T1000 (cell line): ENCODE measurements around the gene ROBO3.

Source experiments
- DNase-seq: peaks from one replicate; lab custom pipeline; 2025; ENCODE audit warnings: mixed read lengths; lab: John Stamatoyannopoulos, UW

Gene ROBO3

GRCh38 chr11:124920870-124921609 lies 55.8 kb downstream of the ROBO3 start:
- no peak for DNase-seq

- DNase-seq = no peak
Observed at GRCh38 chr11:124922831-124923230, 57.6 kb downstream of the ROBO3 start.

GRCh38 chr11:124923296-124923695 lies 58.1 kb downstream of the ROBO3 start:
- no peak for DNase-seq

GRCh38 chr11:124928942-124929665 lies 63.9 kb downstream of the ROBO3 start:
- DNase-seq = no peak

- DNase-seq = no peak
Observed at GRCh38 chr11:124930799-124931198, 65.6 kb downstream of the ROBO3 start.
